Lower leg skin (tissue), 4 donors: ENCODE results near the gene ARHGDIB. TPM values are rescaled to one million over a fixed set of nuclear protein-coding genes. Genes with fewer than 3 reads are reported as not detected.

ENCODE experiments used
- DNase-seq, 2 donors: peaks; one replicate each; pipeline ENCODE4 v3.0.0-alpha.2; 2019; ENCODE audit warnings: low spot score in 2 of 2
- H3K4me3 ChIP-seq: fragments of 200-600 bp; sonication (generic); 2 replicates; pipeline ENCODE4 v1.5.1; 2017; ENCODE audit warnings: mild to moderate bottlenecking, low read depth; ENCODE audit not compliant: poor library complexity, severe bottlenecking
- POLR2A ChIP-seq, 2 donors: fragments of 450-650 bp; IDR thresholded peaks; one replicate each; pipeline ENCODE4 v1.6.1; 2016 to 2017; ENCODE audit warnings: antibody characterized with exemption in 2 of 2, mild to moderate bottlenecking in 1 of 2, moderate library complexity in 1 of 2
- WGBS, 2 donors: methylation state at CpG; one replicate each; pipeline ENCODE4 v1.1.5; 2018; 5-methylcytosine and 5-hydroxymethylcytosine counted together
- intact Hi-C: fragments of 100-400 bp; cut with DNase I; formaldehyde crosslinking; loops from one replicate; pipeline ENCODE4 v1.15.0; 2023; ENCODE audit warnings: low total_unique reads
- total RNA-seq, 4 donors: library from RNA; depleted of rRNA; stranded (reverse); fragments of >200 nt; gene quantifications; one replicate each; pipeline ENCODE4 v1.1.0, GENCODE V29; 2016
- TF ChIP-seq, protein P1 (sequence below), 3 donors: fragments of 450-650 bp; IDR thresholded peaks; one replicate each; pipeline ENCODE4 v1.5.1; 2016; ENCODE audit warnings: antibody characterized with exemption in 3 of 3, mild to moderate bottlenecking in 3 of 3, moderate library complexity in 2 of 3

The ARHGDIB gene
- total RNA-seq, 4 donors from 2014 or later = 44.9 to 84.7 (median 82.1) TPM

DNA sequence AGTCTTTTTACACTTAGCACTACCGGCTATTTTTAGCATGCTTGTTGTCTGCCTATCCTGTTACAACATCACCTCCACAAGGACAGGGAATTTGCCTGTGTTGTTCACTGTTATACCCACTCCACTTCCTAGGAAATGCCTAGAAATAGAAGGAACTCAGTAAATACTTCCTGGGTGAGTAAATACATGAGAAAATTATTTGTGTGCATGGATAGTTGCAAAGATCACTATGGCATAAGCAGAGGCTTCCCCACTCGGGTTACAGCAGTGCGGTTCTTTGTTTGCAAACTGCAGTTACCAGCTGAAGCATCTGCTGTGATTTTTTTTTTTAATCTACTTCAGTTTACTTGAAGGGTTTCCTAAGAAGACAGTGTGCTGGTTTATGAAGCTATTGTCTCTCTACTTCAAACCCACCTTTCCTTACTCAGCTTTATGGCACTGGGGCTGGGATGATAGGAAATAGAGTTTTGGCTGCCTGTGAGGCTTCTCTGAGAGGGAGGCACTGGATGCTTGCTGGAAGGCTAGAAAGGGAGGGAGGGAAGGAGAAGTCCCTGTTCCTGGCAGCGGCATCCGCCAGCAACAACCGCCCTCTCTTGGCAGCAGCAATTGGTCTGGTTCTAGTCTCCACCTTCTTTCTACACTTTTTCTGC is 40.5 kb upstream of the ARHGDIB start:
- peak; percentile 53 to 86 for DNase-seq
- intact Hi-C loops = no loop called here
- TF ChIP-seq, protein P1, sequence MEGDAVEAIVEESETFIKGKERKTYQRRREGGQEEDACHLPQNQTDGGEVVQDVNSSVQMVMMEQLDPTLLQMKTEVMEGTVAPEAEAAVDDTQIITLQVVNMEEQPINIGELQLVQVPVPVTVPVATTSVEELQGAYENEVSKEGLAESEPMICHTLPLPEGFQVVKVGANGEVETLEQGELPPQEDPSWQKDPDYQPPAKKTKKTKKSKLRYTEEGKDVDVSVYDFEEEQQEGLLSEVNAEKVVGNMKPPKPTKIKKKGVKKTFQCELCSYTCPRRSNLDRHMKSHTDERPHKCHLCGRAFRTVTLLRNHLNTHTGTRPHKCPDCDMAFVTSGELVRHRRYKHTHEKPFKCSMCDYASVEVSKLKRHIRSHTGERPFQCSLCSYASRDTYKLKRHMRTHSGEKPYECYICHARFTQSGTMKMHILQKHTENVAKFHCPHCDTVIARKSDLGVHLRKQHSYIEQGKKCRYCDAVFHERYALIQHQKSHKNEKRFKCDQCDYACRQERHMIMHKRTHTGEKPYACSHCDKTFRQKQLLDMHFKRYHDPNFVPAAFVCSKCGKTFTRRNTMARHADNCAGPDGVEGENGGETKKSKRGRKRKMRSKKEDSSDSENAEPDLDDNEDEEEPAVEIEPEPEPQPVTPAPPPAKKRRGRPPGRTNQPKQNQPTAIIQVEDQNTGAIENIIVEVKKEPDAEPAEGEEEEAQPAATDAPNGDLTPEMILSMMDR (IDR thresholded peaks at IDR 0.05) = no peak
- no peak for TF ChIP-seq POLR2A (IDR thresholded peaks at IDR 0.05)
- 16 to 20% methylated on average over 6 of the region's 6 CpGs for WGBS, 2 donors
- H3K4me3 ChIP-seq = no peak overlapping the region

DNA sequence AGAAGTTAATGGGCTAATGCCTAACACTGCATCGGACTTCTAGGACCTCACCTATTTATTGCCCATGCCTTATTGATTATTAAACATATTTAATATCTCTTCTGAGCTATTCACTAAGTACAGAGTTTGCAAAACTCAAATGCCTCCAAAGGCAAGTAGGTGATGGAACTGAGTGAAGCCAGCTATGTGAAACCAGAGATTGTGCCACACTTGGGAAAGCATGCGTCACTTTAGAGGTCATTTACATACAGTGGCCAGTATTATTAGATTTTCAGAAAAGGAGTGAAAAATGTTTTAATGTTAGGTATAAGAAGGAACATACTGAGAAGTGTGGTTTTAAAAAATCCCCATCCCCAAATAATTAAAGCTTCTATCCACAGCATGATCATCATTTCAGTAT is 39.2 kb upstream of the ARHGDIB start:
- WGBS, 2 donors = 91 to 98% methylated on average over 2 of the region's 2 CpGs
- no peak for DNase-seq
- intact Hi-C loops = no loop called here
- TF ChIP-seq, protein P1 (IDR thresholded peaks at IDR 0.05) = no peak
- no peak for TF ChIP-seq POLR2A (IDR thresholded peaks at IDR 0.05)
- H3K4me3 ChIP-seq = no peak overlapping the region

DNA sequence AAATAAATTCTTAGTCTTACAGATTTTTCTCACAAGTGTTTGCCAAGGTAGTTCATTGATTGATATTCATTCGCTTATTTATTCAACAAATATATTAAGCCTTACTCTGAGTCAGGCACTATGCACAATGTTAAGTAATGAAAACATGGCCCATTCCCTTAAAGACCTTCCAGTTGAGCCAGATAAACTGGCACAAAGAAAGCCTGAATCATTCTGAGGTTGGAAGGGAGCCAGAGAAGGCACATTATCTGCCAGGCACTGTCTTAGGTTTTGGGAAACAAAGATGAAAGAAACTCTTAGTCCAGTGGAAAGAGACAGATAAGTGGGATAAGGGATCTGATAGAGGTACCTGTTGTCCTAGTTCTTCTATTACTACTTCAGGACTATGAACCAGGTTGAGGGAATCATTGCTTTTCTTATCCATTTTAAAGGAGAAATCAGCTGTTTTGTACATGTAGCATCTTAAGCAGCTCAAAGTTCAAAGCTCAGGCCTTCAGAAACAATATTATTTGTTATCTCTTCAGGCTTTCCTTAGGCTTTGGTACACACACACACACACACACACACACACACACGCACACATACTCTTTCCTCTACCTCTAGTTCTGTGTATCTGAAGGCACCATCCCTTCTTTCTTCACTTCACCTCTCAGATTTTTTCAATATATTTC is 38.4 kb upstream of the ARHGDIB start:
- no peak for DNase-seq
- intact Hi-C loops = loop anchor here (10.0 kb wide), 1 partner anchor 355 kb away; no protein-coding TSS in a partner anchor
- 58 to 59% methylated on average over 2 of the region's 2 CpGs for WGBS, 2 donors
- no peak for TF ChIP-seq POLR2A (IDR thresholded peaks at IDR 0.05)
- TF ChIP-seq, protein P1 (IDR thresholded peaks at IDR 0.05) = no peak
- H3K4me3 ChIP-seq = no peak overlapping the region

DNA sequence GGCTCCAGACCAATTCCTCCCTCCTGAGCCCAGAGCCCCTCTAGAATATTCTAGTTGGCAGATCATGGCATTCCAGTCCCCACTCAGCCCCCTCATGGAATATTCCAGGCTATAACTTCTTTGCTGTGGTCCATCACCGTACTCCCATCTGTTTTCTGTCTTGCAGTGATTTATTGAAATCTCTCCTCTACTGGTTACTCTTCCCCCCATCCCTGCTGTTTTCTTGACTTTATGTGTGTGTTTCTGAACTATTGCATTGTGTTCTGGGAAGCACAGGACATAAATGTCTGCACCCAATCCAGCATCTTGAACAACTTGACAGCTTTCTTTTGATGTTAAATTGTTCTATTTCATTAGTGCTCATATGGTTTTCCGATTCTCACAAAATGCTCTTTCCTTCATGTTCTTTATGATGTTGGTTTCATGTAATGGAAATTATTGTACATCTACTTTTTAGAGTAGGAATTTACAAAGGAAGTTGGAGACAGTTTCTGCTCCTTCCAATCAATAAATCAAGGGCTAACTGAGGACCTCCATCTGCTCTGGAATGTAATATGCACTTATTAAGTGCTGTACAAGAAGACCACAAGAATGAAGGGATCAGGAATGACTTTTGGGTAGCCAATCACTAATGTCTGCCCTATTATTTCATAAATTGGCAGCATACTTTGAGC is 37.8 kb upstream of the ARHGDIB start:
- no peak for TF ChIP-seq POLR2A (IDR thresholded peaks at IDR 0.05)
- 79 to 93% methylated on average over 2 of the region's 2 CpGs for WGBS, 2 donors
- H3K4me3 ChIP-seq = no peak overlapping the region
- intact Hi-C loops = loop anchor here (10.0 kb wide), 1 partner anchor 354 kb away; no protein-coding TSS in a partner anchor
- DNase-seq = no peak

DNA sequence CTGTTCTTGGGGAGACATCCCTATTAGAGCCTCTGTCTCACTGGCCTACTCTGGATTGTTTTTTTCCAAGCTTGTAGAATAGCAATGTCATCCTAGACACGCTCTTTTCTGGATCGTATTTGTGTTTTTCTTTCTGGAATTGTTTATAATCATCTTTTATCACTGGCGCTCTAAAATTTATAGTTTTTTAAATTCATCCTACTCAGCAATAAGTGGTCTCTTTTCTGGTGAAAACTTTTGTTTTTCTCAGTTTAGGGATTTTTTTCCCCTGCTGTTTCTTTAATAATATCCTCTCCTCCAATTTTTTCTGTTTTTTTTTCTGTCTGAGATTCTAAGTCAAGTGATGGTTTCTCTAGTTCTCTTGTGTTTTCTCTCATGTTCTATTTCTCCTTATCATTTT is 36.6 kb upstream of the ARHGDIB start:
- H3K4me3 ChIP-seq = no peak overlapping the region
- intact Hi-C loops = loop anchor here (10.0 kb wide), 1 partner anchor 353 kb away; no protein-coding TSS in a partner anchor
- 72 to 78% methylated on average over 3 of the region's 3 CpGs for WGBS, 2 donors
- TF ChIP-seq, protein P1 (IDR thresholded peaks at IDR 0.05) = no peak
- TF ChIP-seq POLR2A (IDR thresholded peaks at IDR 0.05) = no peak
- DNase-seq = no peak
